Esophagus (tissue), 2 donors: Measurements from ENCODE around the gene SLCO1B3. TPM values are rescaled to one million over a fixed set of nuclear protein-coding genes. Genes with fewer than 3 reads are reported as not detected.

ENCODE experiments used
- H3K27ac ChIP-seq, 2 donors: one replicate each; pipeline ENCODE4 v1.5.1; 2013; ENCODE audit warnings: low read depth in 2 of 2, mild to moderate bottlenecking in 2 of 2, inconsistent platforms in 1 of 2, low read length in 1 of 2, moderate library complexity in 1 of 2
- H3K27me3 ChIP-seq, 2 donors: one replicate each; pipeline ENCODE4 v1.6.1; 2013; ENCODE audit warnings: low read length in 2 of 2, control low read depth in 1 of 2, mild to moderate bottlenecking in 1 of 2; ENCODE audit not compliant: insufficient read depth in 2 of 2, control insufficient read depth in 1 of 2
- H3K36me3 ChIP-seq, 2 donors: one replicate each; pipeline ENCODE4 v1.6.1; 2013; ENCODE audit warnings: low read length in 1 of 2; ENCODE audit not compliant: control insufficient read depth in 2 of 2, insufficient read depth in 2 of 2
- H3K4me1 ChIP-seq, 2 donors: one replicate each; pipeline ENCODE4 v1.6.1; 2013; ENCODE audit warnings: low read length in 1 of 2; ENCODE audit not compliant: control insufficient read depth in 2 of 2, insufficient read depth in 2 of 2
- H3K4me3 ChIP-seq, 2 donors: one replicate each; pipeline ENCODE4 v1.5.1; 2013; ENCODE audit warnings: low read length in 2 of 2, mild to moderate bottlenecking in 2 of 2, low read depth in 1 of 2, moderate library complexity in 1 of 2
- H3K9me3 ChIP-seq, 2 donors: one replicate each; pipeline ENCODE4 v1.6.1; 2013; ENCODE audit warnings: mild to moderate bottlenecking in 2 of 2, low read depth in 1 of 2, low read length in 1 of 2, moderate library complexity in 1 of 2; ENCODE audit not compliant: control insufficient read depth in 2 of 2, insufficient read depth in 1 of 2
- WGBS, 2 donors: extraction: QIAGEN DNeasy Blood & Tissue Kit; methylation state at CpG; one replicate each; pipeline ENCODE4 v1.1.7; 2013; 5-methylcytosine and 5-hydroxymethylcytosine counted together
- polyA plus RNA-seq, 2 donors: library from polyadenylated mRNA; stranded (reverse); fragments of 200-250 nt; gene quantifications; one replicate each; pipeline ENCODE4 v1.2.3, GENCODE V29; 2013
- donor health status: healthy with polysubstance abuse.
- donor health status: Bipolar disorder and iron deficiency.

Gene SLCO1B3
- polyA plus RNA-seq, 2 donors = 0.10 to 0.15 TPM

DNA sequence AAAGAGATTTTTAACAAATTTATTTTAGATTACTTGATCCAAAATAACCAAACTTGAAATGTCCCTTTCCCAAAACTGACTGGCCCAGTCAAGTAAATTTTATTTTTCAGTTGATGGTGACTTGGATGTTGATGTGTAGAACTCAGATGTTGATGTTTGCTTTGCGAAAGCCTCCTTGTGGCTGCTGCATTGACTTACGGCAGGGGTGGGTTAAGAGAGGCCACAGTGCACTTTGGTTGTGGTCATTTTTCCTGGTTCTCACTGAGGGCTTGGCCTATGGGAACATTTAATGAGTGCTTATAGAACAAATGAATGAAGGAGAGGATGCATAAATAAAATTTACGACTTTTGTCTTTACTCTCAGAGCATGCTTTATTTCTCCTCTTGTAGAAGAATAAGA, 52.6 kb downstream of the SLCO1B3 start:
- no peaks in the 10 kb centered on the region for H3K9me3 ChIP-seq
- no peak overlapping the region for H3K4me3 ChIP-seq
- WGBS, 2 donors = 87 to 93% methylated on average over 3 of the region's 3 CpGs
- H3K27me3 ChIP-seq = no peaks in the 10 kb centered on the region
- H3K4me1 ChIP-seq = no peaks in the 10 kb centered on the region
- H3K36me3 ChIP-seq = no peaks in the 10 kb centered on the region
- H3K27ac ChIP-seq = no peak overlapping the region

- 33 to 52% methylated on average over 2 of the region's 2 CpGs for WGBS, 2 donors
- no peaks in the 10 kb centered on the region for H3K4me1 ChIP-seq
- no peaks in the 10 kb centered on the region for H3K9me3 ChIP-seq
Measured at GRCh38 chr12:20865873-20866272, 55.4 kb downstream of the SLCO1B3 start.

DNA sequence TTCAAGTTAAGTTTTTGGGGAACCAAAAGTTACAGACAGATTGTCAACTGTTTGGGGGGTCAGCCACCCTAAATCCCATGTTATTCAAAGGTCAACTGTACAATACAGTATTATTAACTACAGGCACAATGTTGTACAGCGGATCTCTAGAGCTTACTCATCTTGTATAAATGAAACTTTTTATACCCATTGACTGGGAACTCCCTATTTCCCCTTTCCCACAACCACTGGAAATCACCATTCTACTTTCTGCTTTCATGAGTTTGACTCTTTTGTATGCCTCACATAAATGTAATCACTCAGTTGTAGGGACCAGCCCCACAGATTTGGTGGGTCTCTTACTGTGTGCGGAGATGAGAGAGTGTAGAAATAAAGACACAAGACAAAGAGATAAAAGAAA, 57.8 kb downstream of the SLCO1B3 start:
- H3K4me1 ChIP-seq = no peaks in the 10 kb centered on the region
- H3K27ac ChIP-seq = no peak overlapping the region
- no peaks in the 10 kb centered on the region for H3K36me3 ChIP-seq
- H3K4me3 ChIP-seq = no peak overlapping the region
- H3K9me3 ChIP-seq = no peaks in the 10 kb centered on the region
- H3K27me3 ChIP-seq = no peaks in the 10 kb centered on the region
- WGBS, 2 donors = 95% methylated on average over 2 of the region's 2 CpGs

More at GRCh38 chr12:20865873-20866272, 55.4 kb downstream of the SLCO1B3 start:
- no peak overlapping the region for H3K27ac ChIP-seq
- H3K36me3 ChIP-seq = no peaks in the 10 kb centered on the region
- no peak overlapping the region for H3K4me3 ChIP-seq
- H3K27me3 ChIP-seq = no peaks in the 10 kb centered on the region

- H3K27me3 ChIP-seq = no peaks in the 10 kb centered on the region
- no peaks in the 10 kb centered on the region for H3K4me1 ChIP-seq
- no peaks in the 10 kb centered on the region for H3K36me3 ChIP-seq
- H3K27ac ChIP-seq = no peak overlapping the region
- H3K4me3 ChIP-seq = no peak overlapping the region
- no peaks in the 10 kb centered on the region for H3K9me3 ChIP-seq
Measured at GRCh38 chr12:20883288-20883687, 72.8 kb downstream of the SLCO1B3 start.

DNA sequence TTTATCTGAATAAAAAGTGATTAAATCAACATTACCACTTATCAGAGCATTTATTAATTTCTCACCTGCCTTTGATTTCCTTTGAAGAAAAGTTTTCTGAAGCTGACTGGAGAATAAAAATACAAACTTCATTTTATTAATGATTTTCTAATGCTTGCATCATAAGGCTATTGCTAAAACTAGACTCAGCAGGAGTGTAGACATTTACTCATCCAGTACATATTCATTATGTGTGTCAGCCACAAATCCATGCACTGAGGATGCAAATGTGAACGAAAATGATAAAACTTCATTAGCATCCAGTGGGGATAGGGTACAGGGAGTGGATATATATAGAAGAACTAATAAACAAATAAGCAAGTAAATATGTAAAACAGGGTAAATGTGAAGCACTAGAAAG, 74.6 kb downstream of the SLCO1B3 start:
- H3K27ac ChIP-seq = no peak overlapping the region
- H3K27me3 ChIP-seq = no peaks in the 10 kb centered on the region
- no peaks in the 10 kb centered on the region for H3K9me3 ChIP-seq
- WGBS, 2 donors = 65 to 70% methylated on average over 1 of the region's 1 CpG
- H3K4me3 ChIP-seq = no peak overlapping the region
- no peaks in the 10 kb centered on the region for H3K4me1 ChIP-seq
- H3K36me3 ChIP-seq = no peaks in the 10 kb centered on the region

DNA sequence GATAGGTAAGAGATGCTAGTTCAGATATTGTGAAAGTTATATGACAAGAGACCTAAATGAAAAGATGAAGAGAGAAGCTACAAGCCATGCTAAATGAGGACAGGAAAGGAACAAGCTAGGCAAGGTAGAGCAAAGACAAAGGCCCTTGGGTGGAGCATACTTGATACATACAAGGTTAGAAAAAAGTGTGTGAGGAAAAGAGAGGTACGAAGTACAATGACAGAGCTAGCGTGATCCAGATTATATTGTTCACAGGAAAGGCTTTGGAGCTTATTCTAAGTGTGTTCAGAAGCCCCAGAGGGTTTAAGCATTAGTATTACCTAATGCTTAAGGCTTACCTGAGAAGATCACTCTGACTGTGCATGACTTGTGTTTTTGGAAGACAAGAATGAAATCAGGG, 75.0 kb downstream of the SLCO1B3 start:
- Histone ChIP-seq H3K4me3 (no peak overlapping the region), H3K27me3 (no peaks in the 10 kb centered on the region), H3K9me3 (no peaks in the 10 kb centered on the region), H3K27ac (no peak overlapping the region), H3K36me3 (no peaks in the 10 kb centered on the region), H3K4me1 (no peaks in the 10 kb centered on the region)
- 64% methylated on average over 2 of the region's 2 CpGs for WGBS, 2 donors

DNA sequence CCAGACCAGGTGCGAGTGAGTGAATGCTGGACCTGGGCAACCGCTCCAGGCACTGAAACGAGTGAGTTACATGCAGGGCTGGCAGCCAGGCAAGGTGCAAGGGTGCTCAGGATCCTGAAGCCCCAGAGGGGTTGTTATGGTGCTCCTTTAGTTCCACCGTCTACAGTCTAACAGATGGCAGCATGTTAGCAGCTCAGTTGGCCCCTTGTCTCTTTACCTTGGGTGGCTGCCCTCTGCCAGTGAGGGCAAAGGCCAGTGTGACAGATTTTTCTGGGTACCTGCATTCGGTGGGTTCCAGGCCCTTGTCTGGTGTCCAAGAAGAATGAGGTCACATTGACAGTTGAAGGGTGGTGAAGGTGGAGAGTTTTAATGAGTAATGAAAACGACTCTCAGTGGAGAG, 106.8 kb downstream of the SLCO1B3 start:
- Histone ChIP-seq H3K4me1 (no peaks in the 10 kb centered on the region), H3K4me3 (no peak overlapping the region), H3K36me3 (no peaks in the 10 kb centered on the region), H3K27me3 (no peaks in the 10 kb centered on the region), H3K9me3 (peaks cover 4 to 5% of the 10 kb centered on the region in 2 donors), H3K27ac (no peak overlapping the region)
- 74 to 77% methylated on average over 6 of the region's 6 CpGs for WGBS, 2 donors

- 78 to 97% methylated on average over 1 of the region's 1 CpG for WGBS, 2 donors
- peaks cover 4 to 5% of the 10 kb centered on the region in 2 donors for H3K9me3 ChIP-seq
- H3K36me3 ChIP-seq = no peaks in the 10 kb centered on the region
- H3K27me3 ChIP-seq = no peaks in the 10 kb centered on the region
- H3K27ac ChIP-seq = no peak overlapping the region
- H3K4me1 ChIP-seq = no peaks in the 10 kb centered on the region
- no peak overlapping the region for H3K4me3 ChIP-seq
Measured at GRCh38 chr12:20917819-20918218, 107.3 kb downstream of the SLCO1B3 start.

- H3K27ac ChIP-seq = no peak overlapping the region
- no peak overlapping the region for H3K4me3 ChIP-seq
- 63 to 72% methylated on average over 4 of the region's 4 CpGs for WGBS, 2 donors
- H3K4me1 ChIP-seq = no peaks in the 10 kb centered on the region
- H3K27me3 ChIP-seq = no peaks in the 10 kb centered on the region
- no peaks in the 10 kb centered on the region for H3K9me3 ChIP-seq
- no peaks in the 10 kb centered on the region for H3K36me3 ChIP-seq
Measured at GRCh38 chr12:20931894-20932293, 121.4 kb downstream of the SLCO1B3 start.

- Histone ChIP-seq H3K27me3 (no peaks in the 10 kb centered on the region), H3K4me3 (no peak overlapping the region), H3K27ac (no peak overlapping the region), H3K36me3 (no peaks in the 10 kb centered on the region), H3K9me3 (peaks cover 2 to 3% of the 10 kb centered on the region in 2 donors), H3K4me1 (no peaks in the 10 kb centered on the region)
- WGBS, 2 donors = 45 to 46% methylated on average over 5 of the region's 5 CpGs
Measured at GRCh38 chr12:20946732-20947131, 136.2 kb downstream of the SLCO1B3 start.
